OCI-LY7 (cell line): ENCODE results near the gene EGFL7. TPM values are rescaled to one million over a fixed set of nuclear protein-coding genes. Genes with fewer than 3 reads are reported as not detected.

Source experiments
- BruUV-seq: library from RNA; stranded (reverse); fragments of 400-500 nt; replicated peaks from 2 replicates; lab custom pipeline; 2021; lab: Mats Ljungman, UMichigan
- CTCF ChIA-PET: fragments of 300-600 bp; sonication (Branson Sonifier 250); formaldehyde crosslinking; loops from one replicate; lab custom pipeline; 2022; ENCODE audit warnings: antibody characterized with exemption; ENCODE audit not compliant: unreplicated experiment; lab: Charles Lee
- POLR2A ChIA-PET: fragments of 300-600 bp; sonication (Branson Sonifier 250); formaldehyde crosslinking; loops from one replicate; lab custom pipeline; 2022; ENCODE audit warnings: antibody characterized with exemption; lab: Charles Lee
- DNase-seq: peaks from one replicate; pipeline ENCODE4 v3.0.0-alpha.2; 2015; ENCODE audit warnings: low spot score
- H2AFZ ChIP-seq: fragments of 200-600 bp; sonication (generic), shearing (Covaris generic); 2 replicates; pipeline ENCODE4 v1.6.1; 2014; ENCODE audit warnings: mild to moderate bottlenecking, antibody characterized with exemption, low read length, moderate library complexity
- H3K27ac ChIP-seq: fragments of 200-600 bp; sonication (generic); 2 replicates; pipeline ENCODE4 v1.5.1; 2014; ENCODE audit warnings: mixed run types, low read depth, mild to moderate bottlenecking, moderate library complexity, low read length, inconsistent platforms; ENCODE audit not compliant: poor library complexity, severe bottlenecking
- H3K36me3 ChIP-seq: fragments of 200-600 bp; sonication (generic); 2 replicates; pipeline ENCODE4 v1.6.1; 2014; ENCODE audit warnings: mild to moderate bottlenecking, antibody characterized with exemption, low read length, moderate library complexity, mixed read lengths; ENCODE audit not compliant: insufficient read depth
- H3K4me1 ChIP-seq: fragments of 200-600 bp; sonication (generic); 2 replicates; pipeline ENCODE4 v1.5.1; 2014; ENCODE audit warnings: mild to moderate bottlenecking, low read length; ENCODE audit not compliant: insufficient read depth, poor library complexity, severe bottlenecking
- H3K4me2 ChIP-seq: fragments of 200-600 bp; sonication (generic); 2 replicates; pipeline ENCODE4 v1.6.1; 2014; ENCODE audit warnings: mild to moderate bottlenecking, low read length
- H3K4me3 ChIP-seq: fragments of 200-600 bp; sonication (generic); 2 replicates; pipeline ENCODE4 v1.5.1; 2014; ENCODE audit warnings: mild to moderate bottlenecking, low read depth, low read length; ENCODE audit not compliant: poor library complexity, severe bottlenecking
- H3K79me2 ChIP-seq: fragments of 200-600 bp; sonication (generic); 2 replicates; pipeline ENCODE4 v1.6.1; 2016; ENCODE audit warnings: low read depth, mild to moderate bottlenecking, low read length, moderate library complexity, mixed read lengths; ENCODE audit not compliant: insufficient read depth
- H3K9me2 ChIP-seq: fragments of 200-600 bp; sonication (generic); 2 replicates; pipeline ENCODE4 v1.6.1; 2016; ENCODE audit warnings: mild to moderate bottlenecking, low read length, mixed read lengths; ENCODE audit not compliant: insufficient read depth
- H3K9me3 ChIP-seq: fragments of 200-600 bp; sonication (generic); 2 replicates; pipeline ENCODE4 v1.6.1; 2014; ENCODE audit warnings: mild to moderate bottlenecking, mixed run types, low read length, mixed read lengths
- H4K20me1 ChIP-seq: fragments of 200-600 bp; sonication (generic); 2 replicates; pipeline ENCODE4 v1.6.1; 2014; ENCODE audit warnings: mild to moderate bottlenecking, antibody characterized with exemption, low read length, moderate library complexity, mixed read lengths; ENCODE audit not compliant: insufficient read depth
- EZH2phosphoT487 ChIP-seq: fragments of 200-600 bp; sonication (generic); IDR thresholded peaks from 2 replicates; pipeline ENCODE4 v1.6.1; 2018; ENCODE audit warnings: low read depth, borderline replicate concordance, mild to moderate bottlenecking, mixed run types, antibody characterized with exemption, low read length, moderate library complexity, mixed read lengths
- intact Hi-C: fragments of 100-400 bp; cut with micrococcal nuclease; formaldehyde crosslinking; loops from one replicate; pipeline ENCODE4 v1.10.0; 2022; ENCODE audit not compliant: unreplicated experiment
- total RNA-seq, 2 experiments: library from RNA; depleted of rRNA in 1 of 2; stranded (reverse); fragments of >200 nt in 1 of 2; shearing (Covaris generic) in 1 of 2; gene quantifications; 2 replicates each; pipeline ENCODE4 v1.2.3, GENCODE V29; 2014 to 2022
- TF ChIP-seq, protein P1 (sequence below): fragments of 200-600 bp; sonication (generic); conservative IDR thresholded peaks from 2 replicates; pipeline ENCODE4 v1.5.1; 2014; ENCODE audit warnings: mild to moderate bottlenecking, antibody characterized with exemption, low read length, moderate library complexity, mixed read lengths

Gene EGFL7
- total RNA-seq, 2 experiments from 2014 or later = not detected

DNA sequence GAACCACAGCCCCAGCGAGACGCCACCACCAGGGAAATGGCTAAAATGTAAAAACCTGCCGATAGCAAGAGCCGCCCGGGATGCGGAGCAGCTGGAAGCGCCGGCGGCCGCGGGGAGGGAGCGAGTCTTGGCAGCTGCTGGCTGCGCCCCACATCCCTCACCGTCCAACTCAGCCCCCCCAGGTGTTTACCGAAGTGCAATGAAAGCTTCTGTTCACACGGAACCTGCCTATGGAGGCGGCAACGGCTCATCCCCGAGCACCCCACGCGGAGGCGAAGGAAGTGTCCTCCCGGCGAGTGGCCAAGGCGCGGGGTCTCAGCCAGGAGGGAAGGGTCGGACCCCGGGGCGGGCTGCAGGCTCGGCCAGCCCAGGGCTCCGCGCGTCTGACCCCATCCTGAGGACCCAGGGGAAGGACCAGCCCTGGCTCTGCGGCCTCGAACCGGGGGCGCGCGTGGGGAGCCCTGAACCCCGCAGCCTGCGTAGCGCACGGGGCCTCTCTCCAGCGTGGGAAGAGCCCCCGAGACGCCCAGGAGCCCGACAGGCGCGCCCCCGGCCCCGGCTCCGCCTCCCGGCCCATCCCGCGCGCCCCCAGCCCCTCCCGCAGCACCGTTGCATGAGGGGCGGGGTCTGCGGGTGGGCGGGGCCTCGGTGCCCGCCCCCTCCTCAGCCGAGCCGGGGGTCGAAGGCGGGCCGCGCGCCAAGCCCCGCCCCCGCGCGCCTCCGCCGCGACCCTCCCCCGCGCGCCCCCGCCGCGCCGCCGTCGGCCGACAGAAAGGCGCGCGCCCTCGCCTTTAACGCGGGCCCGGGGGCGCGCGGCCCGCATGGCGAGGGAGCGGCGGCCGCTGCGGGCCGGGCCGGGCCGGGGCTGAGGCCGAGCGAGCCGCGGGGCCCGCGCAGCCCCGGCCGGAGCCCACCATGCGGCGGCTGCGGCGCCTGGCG, 49.3 kb downstream of the EGFL7 start, which contains the start of gene DIPK1B:
Gene DIPK1B (plus strand): TSS at position 822 of the 939 bp plus-strand sequence. CDS start 94 bp downstream, at position 916.
- no peaks in the 10 kb centered on the region for H4K20me1 ChIP-seq
- H3K9me2 ChIP-seq = no peaks in the 10 kb centered on the region
- intact Hi-C loops = no loop called here
- TF ChIP-seq, protein P1, sequence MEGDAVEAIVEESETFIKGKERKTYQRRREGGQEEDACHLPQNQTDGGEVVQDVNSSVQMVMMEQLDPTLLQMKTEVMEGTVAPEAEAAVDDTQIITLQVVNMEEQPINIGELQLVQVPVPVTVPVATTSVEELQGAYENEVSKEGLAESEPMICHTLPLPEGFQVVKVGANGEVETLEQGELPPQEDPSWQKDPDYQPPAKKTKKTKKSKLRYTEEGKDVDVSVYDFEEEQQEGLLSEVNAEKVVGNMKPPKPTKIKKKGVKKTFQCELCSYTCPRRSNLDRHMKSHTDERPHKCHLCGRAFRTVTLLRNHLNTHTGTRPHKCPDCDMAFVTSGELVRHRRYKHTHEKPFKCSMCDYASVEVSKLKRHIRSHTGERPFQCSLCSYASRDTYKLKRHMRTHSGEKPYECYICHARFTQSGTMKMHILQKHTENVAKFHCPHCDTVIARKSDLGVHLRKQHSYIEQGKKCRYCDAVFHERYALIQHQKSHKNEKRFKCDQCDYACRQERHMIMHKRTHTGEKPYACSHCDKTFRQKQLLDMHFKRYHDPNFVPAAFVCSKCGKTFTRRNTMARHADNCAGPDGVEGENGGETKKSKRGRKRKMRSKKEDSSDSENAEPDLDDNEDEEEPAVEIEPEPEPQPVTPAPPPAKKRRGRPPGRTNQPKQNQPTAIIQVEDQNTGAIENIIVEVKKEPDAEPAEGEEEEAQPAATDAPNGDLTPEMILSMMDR = no peak
- TF ChIP-seq EZH2phosphoT487 = no peak
- H2AFZ ChIP-seq = no peak within 1 kb of the TSS
- no TSS peak for BruUV-seq
- no peak within 1 kb of the TSS for H3K27ac ChIP-seq
- no peaks in the 10 kb centered on the region for H3K36me3 ChIP-seq
- H3K4me1 ChIP-seq = peaks cover 9% of the 10 kb centered on the region
- DNase-seq = peak; percentile 62
- no peaks in the 10 kb centered on the region for H3K79me2 ChIP-seq
- ChIA-PET CTCF (interaction anchor here (0.6 kb wide), 1 partner anchor 21 kb away, joined by 3 read pairs; no protein-coding TSS in a partner anchor), POLR2A (no interaction called here)
- H3K4me3 ChIP-seq = peak within 1 kb of the TSS; percentile 77
- H3K4me2 ChIP-seq = peak within 1 kb of the TSS; percentile 74
- no peaks in the 10 kb centered on the region for H3K9me3 ChIP-seq

DNA sequence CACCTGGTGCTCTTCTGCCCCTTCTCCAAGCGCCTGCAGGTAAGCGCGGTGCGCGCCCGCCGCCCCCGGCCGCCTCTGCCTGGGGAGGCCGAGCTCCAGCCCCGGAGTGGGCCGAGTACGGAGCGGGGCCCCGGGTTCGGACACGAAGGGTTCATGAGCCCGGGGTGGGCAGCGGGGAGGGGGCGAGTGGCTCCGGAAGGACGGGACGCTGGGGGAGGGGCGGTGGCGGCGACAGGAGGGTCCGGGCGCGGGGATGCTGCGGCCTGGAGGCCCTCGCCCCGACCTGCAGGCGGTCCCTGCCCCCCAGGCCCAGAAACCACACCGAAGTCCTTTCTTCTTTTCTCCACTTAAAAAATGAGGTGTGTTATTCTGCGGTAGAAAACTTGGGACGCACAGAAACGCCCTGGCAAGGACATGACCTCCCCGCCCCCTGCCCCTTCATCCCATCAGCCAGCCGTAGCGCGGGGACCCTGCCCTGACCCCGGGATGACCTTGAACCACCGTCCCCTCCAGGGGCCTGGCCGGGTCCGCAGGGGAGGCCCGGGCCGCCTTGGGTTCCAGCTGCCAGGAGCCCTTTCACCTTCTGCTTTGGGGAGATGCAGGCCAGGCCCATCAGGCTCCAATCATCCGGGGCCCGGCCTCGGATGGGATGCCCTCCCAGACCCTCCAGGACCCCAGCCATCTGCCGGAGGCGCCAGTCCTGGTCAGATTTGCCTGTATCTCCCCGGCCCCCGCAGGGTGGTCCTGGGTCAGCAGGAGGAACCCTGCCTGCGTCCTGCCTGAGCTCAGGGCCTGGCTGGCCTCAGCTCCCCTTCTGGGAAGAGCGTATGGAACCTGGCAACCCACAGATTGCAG, 50.2 kb downstream of the EGFL7 start:
- H3K9me2 ChIP-seq = no peaks in the 10 kb centered on the region
- no peaks in the 10 kb centered on the region for H3K36me3 ChIP-seq
- H2AFZ ChIP-seq = no peak overlapping the region
- no peak for DNase-seq
- intact Hi-C loops = no loop called here
- no TSS peak for BruUV-seq
- peaks cover 9% of the 10 kb centered on the region for H3K4me1 ChIP-seq
- peak overlapping the region; percentile 77 for H3K4me3 ChIP-seq
- no peaks in the 10 kb centered on the region for H4K20me1 ChIP-seq
- H3K9me3 ChIP-seq = no peaks in the 10 kb centered on the region
- H3K79me2 ChIP-seq = no peaks in the 10 kb centered on the region
- POLR2A ChIA-PET = no interaction called here
- TF ChIP-seq, protein P1 = no peak
- no peak for TF ChIP-seq EZH2phosphoT487
- CTCF ChIA-PET = interaction anchor here (0.6 kb wide), 1 partner anchor 20 kb away, joined by 3 read pairs; no protein-coding TSS in a partner anchor
- peak overlapping the region; percentile 74 for H3K4me2 ChIP-seq
- H3K27ac ChIP-seq = no peak overlapping the region
